HUDEP-2 (cell line): ENCODE measurements around the gene FBXL7.

Experiments
- DNase-seq, 76 experiments: peaks; one replicate each; lab custom pipeline; 2025; ENCODE audit not compliant: unreplicated experiment in 76 of 76; lab: John Stamatoyannopoulos, UW

FBXL7 gene

GRCh38 chr5:15499528-15500324 lies at the start of gene FBXL7:
Gene FBXL7, plus strand, starts transcription at chr5:15500180.
- no peak for DNase-seq

- DNase-seq, result no peak
These were observed 49.5 kb upstream of the FBXL7 start for GRCh38 chr5:15450473-15450872.

DNA sequence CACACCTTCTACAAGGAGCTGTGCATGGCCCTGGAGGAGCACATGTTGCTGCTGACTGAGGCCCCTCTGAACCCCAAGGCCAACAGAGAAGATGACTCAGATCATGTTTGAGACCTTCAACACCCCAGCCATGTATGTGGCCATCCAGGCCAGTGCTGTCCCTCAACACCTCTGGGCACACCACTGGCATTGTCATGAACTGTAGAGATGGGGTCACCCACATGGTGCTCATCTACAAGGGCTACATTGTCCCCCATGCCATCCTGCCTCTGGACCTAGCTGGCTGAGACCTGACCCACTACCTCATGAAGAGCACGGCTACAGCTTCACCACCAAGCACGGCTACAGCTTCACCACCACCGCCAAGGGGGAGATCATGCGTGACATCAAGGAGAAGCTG lies 49.0 kb upstream of the FBXL7 start:
- DNase-seq, result no peak

GRCh38 chr5:15452030-15452429 lies 48.0 kb upstream of the FBXL7 start:
- no peak for DNase-seq

- DNase-seq, result no peak
These were observed 47.2 kb upstream of the FBXL7 start for GRCh38 chr5:15452781-15453180.

DNA sequence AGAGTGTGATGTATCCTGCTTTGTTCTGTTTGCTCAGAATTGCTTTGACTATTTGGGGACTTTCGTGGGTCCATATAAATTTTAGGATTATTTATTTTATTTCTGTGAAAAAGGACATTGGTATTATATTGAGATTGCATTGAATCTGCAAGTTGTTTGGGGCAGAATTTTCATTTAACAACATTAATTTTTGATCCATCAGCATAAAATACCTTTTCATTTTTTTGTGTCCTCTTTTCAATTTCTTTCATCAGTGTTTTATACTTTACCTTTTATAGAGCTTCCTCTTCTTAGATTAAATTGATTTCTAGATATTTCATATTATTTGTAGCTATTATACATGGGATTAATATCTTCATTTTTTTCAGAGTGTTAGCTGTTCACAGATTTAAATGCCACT lies 40.8 kb upstream of the FBXL7 start:
- DNase-seq, result no peak

GRCh38 chr5:15463231-15463980 lies 36.6 kb upstream of the FBXL7 start:
- no peak for DNase-seq

DNA sequence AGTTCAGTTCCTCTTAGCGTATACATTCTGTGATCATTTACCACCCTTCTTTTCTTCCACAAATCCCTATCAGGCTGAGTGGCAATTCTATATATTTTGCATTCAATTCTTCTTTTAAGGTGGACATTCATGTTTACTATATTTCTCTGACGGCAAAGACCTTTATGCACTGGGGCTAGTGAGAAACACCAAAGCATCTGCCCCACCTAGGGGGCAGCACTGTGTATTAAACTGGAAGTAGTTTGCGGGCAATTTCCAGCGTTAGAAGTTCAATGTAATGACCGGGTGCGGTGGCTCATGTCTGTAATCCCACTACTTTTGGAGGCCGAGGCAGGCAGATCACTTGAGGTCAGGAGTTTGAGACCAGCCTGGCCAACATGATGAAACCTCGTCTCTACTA lies 27.9 kb upstream of the FBXL7 start:
- no peak for DNase-seq

DNA sequence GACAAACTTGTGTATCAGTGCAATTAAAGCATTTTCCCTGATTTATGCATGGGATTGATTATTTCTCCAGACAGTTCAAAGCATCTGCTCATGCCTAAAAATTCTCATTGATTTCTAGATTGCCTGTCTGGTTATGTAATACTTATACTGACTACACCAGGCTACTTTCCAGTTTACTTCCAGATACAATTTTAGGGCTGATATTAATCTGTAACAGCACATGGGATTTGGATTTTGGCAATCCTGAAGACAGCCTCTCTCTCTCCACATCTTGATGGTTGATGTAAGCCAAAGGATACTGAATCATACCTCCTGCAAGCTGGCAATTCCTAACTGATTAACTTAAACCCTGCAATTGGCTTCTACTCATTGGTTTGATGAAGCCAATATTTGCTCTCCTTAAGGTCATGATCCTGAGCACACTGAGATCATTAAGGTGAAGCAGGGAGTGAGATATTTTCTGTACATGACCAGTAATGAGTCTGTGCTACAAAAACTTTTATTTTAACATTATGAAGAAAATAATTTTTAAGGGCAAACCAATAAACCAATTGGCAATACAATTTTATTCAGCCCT lies 25.7 kb upstream of the FBXL7 start:
- DNase-seq, result no peak

DNA sequence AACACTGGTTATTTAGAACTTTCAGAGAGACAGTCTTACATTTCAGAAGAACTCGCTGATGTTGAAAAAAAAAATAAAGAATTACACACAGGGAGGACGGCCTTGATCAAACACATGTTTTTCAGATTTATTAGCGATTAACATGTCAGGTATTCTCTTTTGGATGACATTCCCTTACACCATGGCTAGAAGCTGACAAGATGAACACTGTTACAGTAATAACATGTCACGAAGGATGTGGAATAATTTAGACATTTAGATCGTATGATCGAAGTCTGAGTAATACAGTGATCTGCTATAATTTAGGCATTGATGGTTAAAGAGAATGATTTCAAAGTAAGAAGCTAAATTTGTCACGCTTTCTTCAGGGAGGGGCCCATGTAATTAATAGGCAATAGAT lies 24.6 kb upstream of the FBXL7 start:
- DNase-seq, result no peak

GRCh38 chr5:15476977-15477376 lies 23.0 kb upstream of the FBXL7 start:
- no peak for DNase-seq

- no peak for DNase-seq
These were observed 19.5 kb upstream of the FBXL7 start for GRCh38 chr5:15480436-15480835.

DNA sequence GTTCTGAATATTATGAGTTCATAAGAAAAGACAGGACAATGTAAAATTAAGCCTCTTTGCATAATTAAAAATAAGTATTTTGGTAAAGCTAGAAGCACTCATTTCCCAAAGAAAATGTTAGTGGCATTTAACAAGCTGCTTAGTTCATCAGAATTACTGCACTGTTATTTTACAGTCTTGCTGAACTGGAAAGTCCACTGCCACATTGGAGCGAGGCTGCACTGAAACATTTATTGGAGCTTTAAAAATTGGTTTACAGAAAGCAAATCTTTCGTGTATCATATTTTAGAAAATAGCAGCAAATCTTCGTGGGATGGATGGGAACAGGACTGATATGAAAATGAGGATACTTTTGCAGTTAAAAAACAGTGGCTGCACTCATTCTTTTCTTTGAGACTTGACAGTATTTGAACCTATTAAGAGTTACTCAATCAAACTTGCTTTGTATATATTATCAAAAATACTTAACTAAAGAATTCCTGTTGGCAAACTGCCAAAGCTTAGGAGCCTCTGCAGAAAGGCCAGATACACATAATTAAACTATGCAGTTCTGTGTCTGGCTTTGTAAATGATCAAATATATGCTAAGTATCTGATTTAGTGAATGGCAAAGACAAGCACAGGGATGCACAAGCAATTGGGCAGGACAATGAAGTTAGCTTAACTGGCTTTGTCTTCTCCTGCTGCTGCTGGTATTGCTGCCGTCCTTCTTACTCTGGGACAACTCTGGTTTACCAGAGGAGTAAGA lies 16.5 kb upstream of the FBXL7 start:
- DNase-seq, result no peak

GRCh38 chr5:15487228-15487627 lies 12.8 kb upstream of the FBXL7 start:
- DNase-seq, result no peak

GRCh38 chr5:15489571-15490235 lies 10.3 kb upstream of the FBXL7 start:
- no peak for DNase-seq

GRCh38 chr5:15492545-15492944 lies 7.4 kb upstream of the FBXL7 start:
- DNase-seq, result no peak

DNA sequence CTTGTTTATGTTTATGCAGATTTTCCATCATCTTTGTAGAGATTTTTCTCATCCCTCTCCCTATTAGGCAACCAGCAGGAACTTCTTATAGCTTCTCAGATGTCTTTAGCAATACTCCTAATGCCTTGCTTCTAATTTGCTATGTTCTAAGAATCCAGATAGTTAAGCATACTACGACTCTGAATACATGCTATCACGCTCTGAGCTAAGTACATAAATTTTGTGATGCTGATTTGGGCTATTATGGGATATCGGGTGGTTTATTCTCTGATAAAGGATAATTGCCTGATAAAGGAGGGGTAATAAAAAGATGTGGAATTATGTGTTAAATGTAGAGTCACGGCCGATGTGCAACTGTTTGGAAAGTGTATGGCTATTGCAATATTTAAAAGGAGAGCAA lies 6.5 kb upstream of the FBXL7 start:
- no peak for DNase-seq

GRCh38 chr5:15495026-15495425 lies 5.0 kb upstream of the FBXL7 start:
- no peak for DNase-seq

DNA sequence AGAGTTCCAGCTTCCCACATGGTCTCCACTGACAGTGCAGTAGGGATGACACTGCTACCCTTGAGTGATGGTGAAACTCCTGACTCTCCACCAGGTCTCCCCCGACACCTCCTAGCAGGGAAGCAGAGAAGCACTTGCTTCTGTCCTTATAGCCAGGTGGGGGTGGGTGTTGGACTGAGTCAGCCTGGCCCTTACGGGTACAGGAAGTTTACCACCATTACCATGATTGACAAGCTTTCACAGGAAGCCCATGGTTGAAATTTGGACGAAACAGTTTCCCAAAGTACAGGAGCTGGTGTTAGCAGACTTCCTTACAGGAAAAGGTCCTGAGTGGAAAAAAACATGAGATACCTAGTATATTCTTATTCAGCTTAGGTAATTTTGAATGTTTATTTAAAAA lies 3.1 kb upstream of the FBXL7 start:
- DNase-seq, result no peak

- no peak for DNase-seq
These were observed 483 bp downstream of the FBXL7 start for GRCh38 chr5:15500325-15501001.
